Left renal pelvis (tissue), 4 donors: ENCODE results near the gene HDAC2. TPM values are rescaled to one million over a fixed set of nuclear protein-coding genes. Genes with fewer than 3 reads are reported as not detected.
A peak's percentile ranks its signal among the peaks of the same experiment; 100 is the strongest.
"Not testable (repeated sequence)": the region's sequence is repeated elsewhere in the genome, so short reads cannot be mapped to it uniquely, and the experiment has no call there.

Experiments used
- DNase-seq, 4 donors: peaks; one replicate each; pipeline ENCODE4 v3.0.0-alpha.2; 2013; ENCODE audit warnings: low read depth in 4 of 4, low spot score in 3 of 4
- polyA plus RNA-seq, 4 donors: library from polyadenylated mRNA; unstranded; fragments of 120-200 nt; gene quantifications; one replicate each; pipeline ENCODE4 v1.2.1, GENCODE V29; 2013; ENCODE audit not compliant: insufficient read length in 4 of 4

HDAC2 gene
- polyA plus RNA-seq, 4 donors, result 209 to 285 (median 254) TPM

- no peak for DNase-seq
Measured at GRCh38 chr6:113921299-113921904, 49.5 kb downstream of the HDAC2 start.

GRCh38 chr6:113920663-113921267 is 50.2 kb downstream of the HDAC2 start:
- DNase-seq, result no peak

DNA sequence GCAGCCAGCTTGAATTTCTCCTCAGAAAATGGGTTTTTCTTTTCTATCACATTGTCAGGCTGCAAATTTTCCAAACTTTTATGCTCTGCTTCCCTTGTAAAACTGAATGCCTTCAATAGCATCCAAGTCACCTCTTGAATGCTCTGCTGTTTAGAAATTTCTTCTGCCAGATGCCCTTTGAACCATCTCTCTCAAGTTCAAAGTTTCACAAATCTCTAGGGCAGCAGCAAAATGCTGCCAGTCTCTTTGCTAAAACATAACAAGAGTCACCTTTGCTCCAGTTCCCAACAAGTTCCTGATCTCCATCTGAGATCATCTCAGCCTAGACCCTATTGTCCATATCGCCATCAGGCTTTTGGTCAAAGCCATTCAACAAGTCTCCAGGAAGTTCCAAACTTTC is 60.7 kb downstream of the HDAC2 start:
- DNase-seq, result not testable (repeated sequence)

- peak in 3 of 4 donors; percentile 55 to 62 (median 58) for DNase-seq
Measured at GRCh38 chr6:113909224-113909856, 61.6 kb downstream of the HDAC2 start.

DNA sequence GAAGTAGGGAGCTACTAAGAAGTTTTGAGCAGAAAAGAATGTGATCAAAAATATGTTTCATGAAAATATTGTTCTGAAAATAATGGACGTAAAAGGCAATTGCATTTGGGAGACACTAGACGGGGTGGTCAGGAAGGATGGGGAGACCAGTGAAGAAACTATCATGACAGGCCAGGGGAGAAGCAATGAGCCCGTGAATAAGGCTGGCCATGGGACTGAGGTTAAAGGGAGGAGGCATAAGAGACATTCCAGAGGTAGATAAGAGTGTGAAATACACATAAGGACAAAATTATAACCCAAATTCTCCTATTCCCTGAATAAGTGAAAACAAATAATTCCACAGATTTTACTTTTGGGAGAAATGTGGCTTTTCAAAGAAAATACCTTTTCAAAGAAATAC is 62.1 kb downstream of the HDAC2 start:
- DNase-seq, result no peak

GRCh38 chr6:113907102-113907815 is 63.7 kb downstream of the HDAC2 start:
- DNase-seq, result no peak

DNA sequence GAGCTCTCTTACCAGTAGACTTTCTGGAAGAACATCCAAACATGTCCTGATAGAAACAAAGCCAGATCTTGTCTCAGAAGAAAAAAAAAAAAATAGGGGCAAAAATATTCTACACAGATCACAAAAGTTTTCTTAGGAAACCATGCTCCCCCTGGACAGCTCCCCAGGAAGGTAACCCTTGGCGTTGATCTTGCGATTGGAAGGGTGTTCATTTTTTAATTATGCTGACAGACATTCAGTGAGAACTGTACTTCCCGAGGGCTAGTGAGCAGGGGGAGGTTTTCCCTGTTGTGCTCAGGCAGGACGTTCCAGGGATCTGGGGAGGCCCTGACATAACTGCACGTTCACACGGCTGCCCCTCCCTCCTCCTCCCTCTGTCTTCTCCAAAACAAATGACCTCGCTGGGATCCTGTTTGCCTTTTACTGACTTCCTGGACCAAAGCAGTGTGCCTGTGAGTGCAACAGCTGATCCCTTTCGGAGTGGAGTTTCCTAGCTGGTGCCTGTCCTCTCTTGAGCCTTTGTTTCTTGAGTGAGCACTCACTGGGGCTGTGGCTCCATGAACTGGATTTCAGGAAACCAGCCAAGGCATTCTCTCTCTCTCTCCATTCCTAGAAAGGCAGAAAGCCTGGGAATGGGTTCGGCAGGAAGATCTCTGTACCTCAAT is 67.2 kb downstream of the HDAC2 start:
- peak in 3 of 4 donors; percentile 40 to 53 (median 44) for DNase-seq

DNA sequence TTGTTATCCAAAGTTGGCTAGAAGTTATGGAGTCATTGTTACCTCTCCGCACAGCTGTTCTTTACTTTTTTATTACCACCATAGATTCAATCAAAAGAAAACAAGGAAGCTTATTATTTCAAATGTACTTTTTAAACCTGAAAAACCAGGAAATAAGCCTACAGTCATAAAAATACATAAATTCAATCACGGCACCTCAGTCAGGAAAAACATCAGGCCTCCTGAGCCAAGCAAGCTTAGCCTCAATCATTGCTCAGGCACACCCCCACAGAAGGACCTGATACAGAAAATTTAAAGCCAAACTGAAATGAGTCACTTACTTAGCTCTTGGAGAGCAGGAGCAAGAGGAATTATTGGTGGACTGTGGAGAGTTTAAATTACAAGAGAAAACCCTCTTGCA is 69.5 kb downstream of the HDAC2 start:
- no peak for DNase-seq

- no peak for DNase-seq
Measured at GRCh38 chr6:113894712-113895674, 76.0 kb downstream of the HDAC2 start.

- no peak for DNase-seq
Measured at GRCh38 chr6:113893866-113894265, 77.1 kb downstream of the HDAC2 start.

GRCh38 chr6:113893451-113893850 is 77.5 kb downstream of the HDAC2 start:
- no peak for DNase-seq

- no peak for DNase-seq
Measured at GRCh38 chr6:113888956-113889630, 81.9 kb downstream of the HDAC2 start.

GRCh38 chr6:113888493-113888892 is 82.5 kb downstream of the HDAC2 start:
- DNase-seq, result no peak

GRCh38 chr6:113886512-113886911 is 84.4 kb downstream of the HDAC2 start:
- no peak for DNase-seq

DNA sequence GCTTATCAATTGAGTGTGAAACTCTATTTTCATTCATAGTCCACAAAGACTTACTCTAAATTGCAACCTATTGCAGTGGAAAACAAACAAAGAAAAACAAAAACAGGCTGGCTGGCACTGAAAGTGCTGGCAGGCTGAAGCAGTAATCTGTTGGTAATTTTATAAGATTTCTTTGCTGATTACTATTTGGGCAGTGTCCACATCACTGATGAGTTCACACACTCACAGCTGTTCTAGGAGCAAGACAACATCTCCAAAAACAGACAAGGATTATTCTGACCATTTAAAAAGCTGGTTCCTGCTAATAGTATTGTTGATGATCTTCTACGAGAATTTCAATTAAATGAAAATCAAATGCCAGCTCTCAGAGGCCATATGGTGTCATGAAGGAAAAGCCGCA is 86.9 kb downstream of the HDAC2 start:
- no peak for DNase-seq
